Neural cell (in vitro differentiated cells): Measurements from ENCODE around the gene SOBP. TPM values are rescaled to one million over a fixed set of nuclear protein-coding genes. Genes with fewer than 3 reads are reported as not detected.

Source experiments
- H2AFZ ChIP-seq: fragments of 200-600, 300-800 bp; sonication (generic), shearing (Covaris generic); 2 replicates; pipeline ENCODE4 v1.6.0; 2014; ENCODE audit warnings: low read depth, mild to moderate bottlenecking, antibody characterized with exemption, low read length, moderate library complexity
- H3F3A ChIP-seq: fragments of 200-600 bp; shearing (Covaris generic); 2 replicates; pipeline ENCODE4 v1.6.1; 2016; ENCODE audit warnings: mild to moderate bottlenecking, moderate library complexity, mixed read lengths, antibody characterized with exemption, low read length; ENCODE audit not compliant: insufficient read depth, poor library complexity, severe bottlenecking
- H3K27ac ChIP-seq: fragments of 200-600, 300-800 bp; sonication (generic), shearing (Covaris generic); 2 replicates; pipeline ENCODE4 v1.5.1; 2014; ENCODE audit warnings: mild to moderate bottlenecking, low read length, moderate library complexity
- H3K27me3 ChIP-seq: fragments of 300-800, 200-600 bp; sonication (generic), shearing (Covaris generic); 2 replicates; pipeline ENCODE4 v1.6.0; 2014; ENCODE audit warnings: mild to moderate bottlenecking, low read depth, low read length, moderate library complexity; ENCODE audit not compliant: insufficient read depth
- H3K36me3 ChIP-seq: fragments of 300-800, 200-600 bp; sonication (generic), shearing (Covaris generic); 2 replicates; pipeline ENCODE4 v1.5.1; 2014; ENCODE audit warnings: mild to moderate bottlenecking, antibody characterized with exemption, low read length, moderate library complexity; ENCODE audit not compliant: insufficient read depth
- H3K4me2 ChIP-seq: fragments of 300-800, 200-600 bp; sonication (generic), shearing (Covaris generic); 2 replicates; pipeline ENCODE4 v1.6.0; 2014; ENCODE audit warnings: mild to moderate bottlenecking, low read length
- H3K4me3 ChIP-seq: fragments of 300-800, 200-600 bp; sonication (generic), shearing (Covaris generic); 2 replicates; pipeline ENCODE4 v1.5.1; 2014; ENCODE audit warnings: mild to moderate bottlenecking, low read length, moderate library complexity
- H3K79me2 ChIP-seq: fragments of 200-600 bp; shearing (Covaris generic); replicated peaks from 2 replicates; pipeline ENCODE4 v1.6.0; 2014; ENCODE audit warnings: mild to moderate bottlenecking, low read length, moderate library complexity; ENCODE audit not compliant: insufficient read depth
- H3K9ac ChIP-seq: fragments of 300-800, 200-600 bp; sonication (generic), shearing (Covaris generic); 2 replicates; pipeline ENCODE4 v1.6.1; 2016; ENCODE audit warnings: mild to moderate bottlenecking, low read length, mixed read lengths
- H3K9me2 ChIP-seq: fragments of 200-600 bp; shearing (Covaris generic); 2 replicates; pipeline ENCODE4 v1.6.1; 2016; ENCODE audit warnings: mild to moderate bottlenecking, low read length, mixed read lengths; ENCODE audit not compliant: insufficient read depth
- H3K9me3 ChIP-seq: fragments of 200-600, 300-800 bp; sonication (generic), shearing (Covaris generic); 2 replicates; pipeline ENCODE4 v1.6.1; 2016; ENCODE audit warnings: mild to moderate bottlenecking, mixed run types, low read length, moderate library complexity, mixed read lengths
- H4K20me1 ChIP-seq: fragments of 200-600 bp; shearing (Covaris generic); 2 replicates; pipeline ENCODE4 v1.6.1; 2016; ENCODE audit warnings: mild to moderate bottlenecking, mixed run types; ENCODE audit not compliant: insufficient read depth
- EP300 ChIP-seq: fragments of 450-650 bp; conservative IDR thresholded peaks from 2 replicates; pipeline ENCODE4 v1.6.1; 2014; ENCODE audit warnings: antibody characterized with exemption, mild to moderate bottlenecking, moderate library complexity; ENCODE audit not compliant: poor library complexity, severe bottlenecking
- EZH2 ChIP-seq: fragments of 200-600, 300-800 bp; shearing (Covaris generic), sonication (generic); IDR thresholded peaks from 2 replicates; pipeline ENCODE4 v1.6.1; 2014; ENCODE audit warnings: antibody characterized with exemption, low read length, borderline replicate concordance, mild to moderate bottlenecking; ENCODE audit not compliant: insufficient read depth, poor library complexity, severe bottlenecking
- MXI1 ChIP-seq: fragments of 450-650 bp; conservative IDR thresholded peaks from 2 replicates; pipeline ENCODE4 v1.6.1; 2014; ENCODE audit warnings: antibody characterized with exemption, mild to moderate bottlenecking; ENCODE audit not compliant: poor library complexity, severe bottlenecking
- POLR2AphosphoS5 ChIP-seq: IDR thresholded peaks from 2 replicates; pipeline ENCODE4 v1.6.1; 2012
- RAD21 ChIP-seq: fragments of 450-650 bp; conservative IDR thresholded peaks from 2 replicates; pipeline ENCODE4 v1.6.1; 2014; ENCODE audit warnings: antibody characterized with exemption, mild to moderate bottlenecking, moderate library complexity
- SMC3 ChIP-seq: fragments of 450-650 bp; conservative IDR thresholded peaks from 2 replicates; pipeline ENCODE4 v1.6.1; 2014; ENCODE audit warnings: antibody characterized with exemption, mild to moderate bottlenecking, moderate library complexity; ENCODE audit not compliant: poor library complexity
- TAF1 ChIP-seq: IDR thresholded peaks from 2 replicates; pipeline ENCODE4 v1.6.1; 2012; ENCODE audit warnings: low read depth
- polyA plus RNA-seq: library from polyadenylated mRNA; depleted of rRNA; stranded (reverse); fragments of >200 nt; gene quantifications from 2 replicates; pipeline ENCODE4 v1.2.3, GENCODE V29; 2014
- TF ChIP-seq, protein P1 (sequence below): fragments of 450-650 bp; IDR thresholded peaks from 2 replicates; pipeline ENCODE4 v1.5.1; 2014; ENCODE audit warnings: antibody characterized with exemption, mild to moderate bottlenecking, moderate library complexity; ENCODE audit not compliant: poor library complexity, severe bottlenecking
- TF ChIP-seq, protein P2 (sequence below): IDR thresholded peaks from 2 replicates; pipeline ENCODE4 v1.6.1; 2012; ENCODE audit warnings: borderline replicate concordance

The SOBP gene
- polyA plus RNA-seq, 1 donor from 2014 or later: 16.4 TPM

DNA sequence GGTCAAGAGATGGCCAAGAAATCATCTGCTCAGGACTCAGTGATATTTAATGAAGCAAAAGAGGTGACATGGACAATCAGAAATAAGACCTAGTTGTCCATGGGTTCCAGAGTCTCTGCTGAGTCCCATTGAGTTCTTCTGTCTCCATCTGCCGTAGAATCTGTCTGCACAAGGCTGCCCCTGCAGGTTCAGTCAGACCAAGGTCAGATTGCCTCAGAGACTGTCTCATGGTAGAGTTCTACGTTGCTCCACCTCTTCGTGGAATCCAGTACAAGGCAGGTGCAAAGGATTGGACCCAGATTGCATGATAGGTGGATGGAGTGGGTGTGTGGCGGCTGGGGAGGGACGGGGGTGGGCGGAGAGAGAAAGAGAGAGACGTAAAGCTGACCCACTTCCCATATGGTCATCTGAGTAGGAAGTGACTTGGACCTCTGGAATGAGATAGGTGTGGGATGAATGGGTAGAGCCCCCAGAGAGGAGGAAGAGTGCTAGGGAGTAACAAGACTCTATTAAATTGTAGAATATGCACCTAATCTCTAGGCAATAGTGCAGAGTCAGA lies 75.3 kb downstream of the SOBP start:
- Histone ChIP-seq H3F3A (no peaks in the 10 kb centered on the region), H3K9me3 (no peaks in the 10 kb centered on the region), H3K9me2 (no peaks in the 10 kb centered on the region), H3K79me2 (peaks cover 2% of the 10 kb centered on the region), H3K27ac (no peak overlapping the region), H3K36me3 (peaks cover 8% of the 10 kb centered on the region), H4K20me1 (no peaks in the 10 kb centered on the region), H3K27me3 (no peaks in the 10 kb centered on the region), H3K4me2 (no peak overlapping the region), H3K4me3 (no peak overlapping the region), H3K9ac (no peak overlapping the region), H2AFZ (no peak overlapping the region)
- TF ChIP-seq EP300: no peak
- TF ChIP-seq MXI1: no peak
- TF ChIP-seq RAD21: no peak
- no peak for TF ChIP-seq EZH2
- TF ChIP-seq, protein P1, sequence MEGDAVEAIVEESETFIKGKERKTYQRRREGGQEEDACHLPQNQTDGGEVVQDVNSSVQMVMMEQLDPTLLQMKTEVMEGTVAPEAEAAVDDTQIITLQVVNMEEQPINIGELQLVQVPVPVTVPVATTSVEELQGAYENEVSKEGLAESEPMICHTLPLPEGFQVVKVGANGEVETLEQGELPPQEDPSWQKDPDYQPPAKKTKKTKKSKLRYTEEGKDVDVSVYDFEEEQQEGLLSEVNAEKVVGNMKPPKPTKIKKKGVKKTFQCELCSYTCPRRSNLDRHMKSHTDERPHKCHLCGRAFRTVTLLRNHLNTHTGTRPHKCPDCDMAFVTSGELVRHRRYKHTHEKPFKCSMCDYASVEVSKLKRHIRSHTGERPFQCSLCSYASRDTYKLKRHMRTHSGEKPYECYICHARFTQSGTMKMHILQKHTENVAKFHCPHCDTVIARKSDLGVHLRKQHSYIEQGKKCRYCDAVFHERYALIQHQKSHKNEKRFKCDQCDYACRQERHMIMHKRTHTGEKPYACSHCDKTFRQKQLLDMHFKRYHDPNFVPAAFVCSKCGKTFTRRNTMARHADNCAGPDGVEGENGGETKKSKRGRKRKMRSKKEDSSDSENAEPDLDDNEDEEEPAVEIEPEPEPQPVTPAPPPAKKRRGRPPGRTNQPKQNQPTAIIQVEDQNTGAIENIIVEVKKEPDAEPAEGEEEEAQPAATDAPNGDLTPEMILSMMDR: no peak
- TF ChIP-seq, protein P2, sequence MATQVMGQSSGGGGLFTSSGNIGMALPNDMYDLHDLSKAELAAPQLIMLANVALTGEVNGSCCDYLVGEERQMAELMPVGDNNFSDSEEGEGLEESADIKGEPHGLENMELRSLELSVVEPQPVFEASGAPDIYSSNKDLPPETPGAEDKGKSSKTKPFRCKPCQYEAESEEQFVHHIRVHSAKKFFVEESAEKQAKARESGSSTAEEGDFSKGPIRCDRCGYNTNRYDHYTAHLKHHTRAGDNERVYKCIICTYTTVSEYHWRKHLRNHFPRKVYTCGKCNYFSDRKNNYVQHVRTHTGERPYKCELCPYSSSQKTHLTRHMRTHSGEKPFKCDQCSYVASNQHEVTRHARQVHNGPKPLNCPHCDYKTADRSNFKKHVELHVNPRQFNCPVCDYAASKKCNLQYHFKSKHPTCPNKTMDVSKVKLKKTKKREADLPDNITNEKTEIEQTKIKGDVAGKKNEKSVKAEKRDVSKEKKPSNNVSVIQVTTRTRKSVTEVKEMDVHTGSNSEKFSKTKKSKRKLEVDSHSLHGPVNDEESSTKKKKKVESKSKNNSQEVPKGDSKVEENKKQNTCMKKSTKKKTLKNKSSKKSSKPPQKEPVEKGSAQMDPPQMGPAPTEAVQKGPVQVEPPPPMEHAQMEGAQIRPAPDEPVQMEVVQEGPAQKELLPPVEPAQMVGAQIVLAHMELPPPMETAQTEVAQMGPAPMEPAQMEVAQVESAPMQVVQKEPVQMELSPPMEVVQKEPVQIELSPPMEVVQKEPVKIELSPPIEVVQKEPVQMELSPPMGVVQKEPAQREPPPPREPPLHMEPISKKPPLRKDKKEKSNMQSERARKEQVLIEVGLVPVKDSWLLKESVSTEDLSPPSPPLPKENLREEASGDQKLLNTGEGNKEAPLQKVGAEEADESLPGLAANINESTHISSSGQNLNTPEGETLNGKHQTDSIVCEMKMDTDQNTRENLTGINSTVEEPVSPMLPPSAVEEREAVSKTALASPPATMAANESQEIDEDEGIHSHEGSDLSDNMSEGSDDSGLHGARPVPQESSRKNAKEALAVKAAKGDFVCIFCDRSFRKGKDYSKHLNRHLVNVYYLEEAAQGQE: no peak
- TF ChIP-seq POLR2AphosphoS5: no peak
- TF ChIP-seq TAF1: no peak

DNA sequence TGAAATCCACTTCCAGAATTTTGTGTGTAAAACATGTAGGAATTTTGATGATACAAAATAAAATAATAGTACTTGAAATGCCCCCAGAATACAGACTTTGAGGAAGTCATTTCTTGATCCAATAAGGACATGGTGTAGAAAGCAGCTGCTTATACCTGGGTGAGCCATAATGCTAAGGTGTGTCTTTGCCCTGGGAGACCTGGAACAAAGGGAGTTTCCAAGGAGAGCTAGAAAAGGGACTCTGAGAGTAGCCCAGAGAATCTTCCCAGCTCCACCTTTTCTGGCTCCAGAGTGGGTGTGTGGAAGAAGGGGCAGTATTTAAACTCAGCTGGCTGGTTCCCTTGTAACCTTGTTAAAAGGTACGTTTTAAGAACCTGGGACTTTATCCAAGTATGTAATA lies 77.7 kb downstream of the SOBP start:
- Histone ChIP-seq H3K4me3 (no peak overlapping the region), H2AFZ (no peak overlapping the region), H3F3A (no peaks in the 10 kb centered on the region), H3K9me2 (no peaks in the 10 kb centered on the region), H3K9ac (no peak overlapping the region), H3K79me2 (peaks cover 2% of the 10 kb centered on the region), H3K4me2 (no peak overlapping the region), H3K36me3 (peaks cover 3% of the 10 kb centered on the region), H3K27ac (no peak overlapping the region), H4K20me1 (no peaks in the 10 kb centered on the region), H3K9me3 (no peaks in the 10 kb centered on the region), H3K27me3 (no peaks in the 10 kb centered on the region)
- TF ChIP-seq POLR2AphosphoS5 (no peak), TAF1 (no peak), EP300 (no peak), EZH2 (no peak), RAD21 (no peak), SMC3 (no peak), MXI1 (no peak)
- TF ChIP-seq, protein P1: no peak
- TF ChIP-seq, protein P2: no peak
